ES-I3 (cell line): ENCODE measurements around the gene PPP2R5C.

Experiments
- H3K36me3 ChIP-seq: 2 replicates; pipeline ENCODE4 v1.6.1; 2013; ENCODE audit warnings: mild to moderate bottlenecking, low read length, control low read depth, moderate library complexity; ENCODE audit not compliant: insufficient read depth
- H3K4me1 ChIP-seq: 2 replicates; pipeline ENCODE4 v1.6.1; 2013; ENCODE audit warnings: mild to moderate bottlenecking, control low read depth, low read length; ENCODE audit not compliant: insufficient read depth
- H3K9ac ChIP-seq: 2 replicates; pipeline ENCODE4 v1.6.1; 2013; ENCODE audit warnings: low read depth, mild to moderate bottlenecking, low read length, moderate library complexity
- H3K9me3 ChIP-seq: 2 replicates; pipeline ENCODE4 v1.6.1; 2013; ENCODE audit warnings: mild to moderate bottlenecking, low read length, moderate library complexity; ENCODE audit not compliant: control insufficient read depth, insufficient read depth

Gene PPP2R5C

DNA sequence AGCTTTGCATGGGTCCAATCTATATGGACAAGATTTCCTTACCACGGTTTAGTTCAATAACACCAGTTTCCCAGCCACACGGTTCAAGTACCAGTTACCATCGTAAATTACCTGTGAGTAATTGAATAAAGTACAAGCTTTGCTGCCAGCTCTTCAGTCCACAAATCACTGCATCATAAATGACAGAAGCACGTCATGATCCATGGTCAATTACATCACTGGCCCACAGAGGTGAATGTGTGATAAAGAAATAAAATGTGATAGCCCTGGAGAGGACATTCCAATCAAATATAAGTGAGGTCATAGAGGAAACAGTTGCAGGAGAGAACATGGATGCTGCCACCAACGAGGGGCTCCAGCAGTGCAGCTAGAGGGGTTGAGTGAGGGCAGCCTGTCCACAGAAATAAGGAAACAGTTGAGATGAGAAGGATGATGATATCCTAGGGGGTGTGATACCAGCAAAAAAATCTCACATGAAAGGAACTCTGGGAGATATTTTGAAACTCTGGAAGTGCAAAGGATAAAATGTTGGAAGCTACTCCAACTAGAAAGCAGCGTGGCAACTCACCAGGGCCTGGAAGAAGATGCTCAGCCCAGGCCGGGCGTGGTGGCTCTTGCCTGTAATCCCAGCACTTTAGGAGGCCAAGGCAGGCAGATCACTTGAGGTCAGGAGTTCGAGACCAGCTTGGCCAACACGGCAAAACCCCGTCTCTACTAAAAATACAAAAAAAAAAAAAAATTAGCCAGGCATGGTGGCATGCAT lies 197.1 kb downstream of the PPP2R5C start:
- no peaks in the 10 kb centered on the region for H3K36me3 ChIP-seq
- H3K4me1 ChIP-seq, result peaks cover 8% of the 10 kb centered on the region; the same call in 1 of the 2 replicates
- no peak overlapping the region for H3K9ac ChIP-seq
- no peaks in the 10 kb centered on the region for H3K9me3 ChIP-seq

DNA sequence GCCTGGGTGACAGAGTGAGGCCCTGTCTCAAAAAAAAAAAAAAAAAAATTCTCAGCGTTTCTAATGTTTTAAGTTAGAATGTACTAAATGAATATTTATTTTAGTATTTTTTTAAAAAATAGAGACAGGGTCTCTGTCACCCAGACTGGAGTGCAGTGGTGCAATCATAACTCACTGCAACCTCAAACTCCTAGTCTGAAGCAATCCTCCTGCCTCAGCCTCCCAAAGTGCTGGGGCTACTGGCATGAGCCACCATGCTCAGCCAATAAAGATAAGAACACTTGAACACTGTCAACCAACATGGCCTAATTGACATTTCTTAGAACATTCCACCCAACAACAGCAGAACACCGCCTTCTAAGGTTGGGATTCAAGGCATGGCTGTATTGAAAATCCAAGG lies 197.8 kb downstream of the PPP2R5C start:
- H3K4me1 ChIP-seq, result peaks cover 8% of the 10 kb centered on the region; the same call in 1 of the 2 replicates
- H3K36me3 ChIP-seq, result no peaks in the 10 kb centered on the region
- no peak overlapping the region for H3K9ac ChIP-seq
- H3K9me3 ChIP-seq, result no peaks in the 10 kb centered on the region

DNA sequence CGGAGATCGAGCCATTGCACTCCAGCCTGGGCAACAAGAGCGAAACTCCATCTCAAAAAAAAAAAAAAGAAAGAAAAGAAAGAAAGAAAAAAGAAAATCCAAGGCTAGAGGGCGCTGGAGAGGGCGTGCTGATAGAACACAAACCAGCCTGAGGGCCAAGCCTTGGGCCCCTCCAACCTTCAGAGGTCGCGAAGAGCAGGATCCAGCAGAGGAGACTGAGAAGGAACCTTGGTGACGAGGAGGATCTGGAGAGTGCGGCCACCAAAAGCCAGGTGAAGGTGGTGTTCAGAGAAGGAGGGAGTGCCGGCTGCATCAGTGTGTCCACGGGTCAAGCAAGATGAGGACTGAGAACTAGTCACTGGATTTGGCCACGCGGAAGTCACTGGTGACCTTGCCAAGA lies 198.7 kb downstream of the PPP2R5C start:
- Histone ChIP-seq H3K36me3 (no peaks in the 10 kb centered on the region), H3K4me1 (peaks cover 8% of the 10 kb centered on the region; the same call in 1 of the 2 replicates), H3K9me3 (no peaks in the 10 kb centered on the region), H3K9ac (no peak overlapping the region)

DNA sequence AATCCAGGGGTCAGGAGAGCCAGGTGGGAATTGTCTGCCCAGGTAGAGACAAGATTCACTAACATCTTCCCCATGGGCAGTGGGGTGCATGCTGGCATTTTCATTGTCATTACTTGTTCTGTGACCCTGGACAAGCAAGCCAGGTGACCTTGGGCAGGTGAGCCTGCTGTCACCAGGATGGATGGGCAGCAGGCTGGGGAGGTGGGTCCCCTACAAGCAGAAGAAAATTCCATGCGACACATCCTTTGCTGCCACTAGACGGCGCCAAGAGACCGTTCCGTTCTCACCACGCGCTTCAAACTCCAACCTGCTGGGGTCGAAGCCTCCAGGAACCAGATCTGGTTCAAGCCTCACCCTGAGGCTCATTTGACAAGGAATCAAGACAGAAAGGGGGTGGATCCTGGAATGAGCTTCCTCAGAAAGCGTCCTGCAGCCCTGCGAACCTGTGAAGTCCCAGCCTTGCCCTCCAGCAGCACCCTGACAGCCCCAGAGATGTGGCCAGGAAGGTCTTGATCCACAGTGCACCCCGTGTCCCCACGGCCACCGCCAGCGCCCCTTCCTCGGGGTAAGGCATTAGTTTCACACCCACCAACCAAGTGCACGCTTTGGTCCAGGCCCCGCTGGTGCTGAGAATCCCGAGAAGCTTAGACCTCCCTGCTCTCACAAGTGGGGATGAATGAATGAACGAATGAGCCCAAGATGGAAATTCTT lies 199.7 kb downstream of the PPP2R5C start:
- no peaks in the 10 kb centered on the region for H3K36me3 ChIP-seq
- H3K4me1 ChIP-seq, result peaks cover 8% of the 10 kb centered on the region; the same call in 1 of the 2 replicates
- no peaks in the 10 kb centered on the region for H3K9me3 ChIP-seq
- no peak overlapping the region for H3K9ac ChIP-seq

DNA sequence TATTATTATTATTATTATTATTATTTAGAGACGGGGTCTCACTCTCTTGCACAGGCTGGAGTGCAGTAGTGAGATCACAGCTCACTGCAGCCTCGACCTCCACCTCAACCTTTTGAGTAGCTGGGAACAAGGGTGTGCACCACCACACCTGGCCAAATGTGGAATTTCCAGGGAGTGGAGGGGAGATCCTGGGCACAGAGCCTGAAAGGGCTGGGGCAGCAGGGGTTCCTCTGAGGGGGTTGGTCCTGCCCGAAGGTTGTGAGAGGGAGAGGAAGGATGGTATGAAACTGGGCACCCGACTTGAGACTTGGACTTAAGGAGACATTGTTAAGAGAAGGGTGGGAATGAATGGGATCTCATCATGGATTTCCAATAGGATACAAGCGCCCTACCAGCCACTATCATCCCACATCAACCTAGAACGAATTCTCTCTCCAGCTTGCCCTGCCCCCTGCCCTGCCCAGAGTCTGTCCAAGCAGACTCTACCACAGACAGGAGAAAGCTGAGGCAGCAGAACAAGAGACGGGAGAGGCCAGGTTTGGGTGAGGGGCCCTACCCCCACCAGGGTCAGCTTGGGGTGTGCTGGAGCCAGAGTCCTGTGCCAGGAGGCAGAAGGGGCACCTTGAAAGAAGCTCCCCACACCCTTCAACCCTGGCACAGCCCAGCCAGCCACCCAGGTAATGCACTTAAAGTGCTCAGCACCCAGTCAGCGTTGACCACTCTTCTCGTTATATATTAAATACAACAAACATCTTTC lies 200.4 kb downstream of the PPP2R5C start:
- H3K36me3 ChIP-seq, result no peaks in the 10 kb centered on the region
- peaks cover 8% of the 10 kb centered on the region; the same call in 1 of the 2 replicates for H3K4me1 ChIP-seq
- no peak overlapping the region for H3K9ac ChIP-seq
- no peaks in the 10 kb centered on the region for H3K9me3 ChIP-seq

DNA sequence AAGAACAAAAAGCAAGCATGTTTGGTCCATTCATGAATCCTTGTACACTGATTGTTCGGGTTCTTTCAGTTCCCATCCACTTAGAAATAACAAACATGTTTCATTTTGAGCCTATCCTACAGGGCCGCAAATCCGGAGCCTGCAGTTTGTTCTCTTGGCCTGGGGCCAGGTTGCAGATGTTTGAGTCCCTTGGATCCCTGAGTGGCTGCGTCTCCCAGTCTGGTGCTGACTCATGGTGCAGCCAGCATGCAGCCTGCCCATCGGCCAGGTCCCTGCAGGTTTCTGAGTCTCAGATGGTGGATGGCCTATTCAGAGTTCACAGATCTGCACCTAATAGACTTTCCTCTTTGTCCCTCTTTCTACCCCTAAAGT lies 201.0 kb downstream of the PPP2R5C start:
- Histone ChIP-seq H3K36me3 (no peaks in the 10 kb centered on the region), H3K4me1 (peaks cover 8% of the 10 kb centered on the region; the same call in 1 of the 2 replicates), H3K9ac (no peak overlapping the region), H3K9me3 (no peaks in the 10 kb centered on the region)

DNA sequence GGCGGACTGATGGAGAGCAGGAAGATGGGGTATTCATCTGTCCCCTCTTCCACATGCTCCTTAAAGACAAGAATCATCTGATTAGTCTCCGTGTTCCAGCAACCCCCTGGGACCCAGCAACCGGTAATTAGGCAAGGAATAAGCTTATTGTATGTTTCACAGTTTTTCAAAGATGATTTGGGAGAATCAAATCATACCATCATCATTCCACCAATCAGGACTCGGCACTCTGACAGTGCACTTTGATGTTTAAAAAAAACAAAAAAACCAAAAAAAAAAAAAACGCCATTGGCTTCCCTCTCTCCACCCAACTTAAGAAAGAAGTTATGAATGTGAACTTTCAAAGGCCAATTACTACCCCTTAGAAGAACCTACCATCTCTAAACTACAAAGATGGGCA lies 201.5 kb downstream of the PPP2R5C start:
- Histone ChIP-seq H3K9me3 (no peaks in the 10 kb centered on the region), H3K9ac (no peak overlapping the region), H3K36me3 (no peaks in the 10 kb centered on the region), H3K4me1 (peaks cover 10% of the 10 kb centered on the region; the same call in 1 of the 2 replicates)

DNA sequence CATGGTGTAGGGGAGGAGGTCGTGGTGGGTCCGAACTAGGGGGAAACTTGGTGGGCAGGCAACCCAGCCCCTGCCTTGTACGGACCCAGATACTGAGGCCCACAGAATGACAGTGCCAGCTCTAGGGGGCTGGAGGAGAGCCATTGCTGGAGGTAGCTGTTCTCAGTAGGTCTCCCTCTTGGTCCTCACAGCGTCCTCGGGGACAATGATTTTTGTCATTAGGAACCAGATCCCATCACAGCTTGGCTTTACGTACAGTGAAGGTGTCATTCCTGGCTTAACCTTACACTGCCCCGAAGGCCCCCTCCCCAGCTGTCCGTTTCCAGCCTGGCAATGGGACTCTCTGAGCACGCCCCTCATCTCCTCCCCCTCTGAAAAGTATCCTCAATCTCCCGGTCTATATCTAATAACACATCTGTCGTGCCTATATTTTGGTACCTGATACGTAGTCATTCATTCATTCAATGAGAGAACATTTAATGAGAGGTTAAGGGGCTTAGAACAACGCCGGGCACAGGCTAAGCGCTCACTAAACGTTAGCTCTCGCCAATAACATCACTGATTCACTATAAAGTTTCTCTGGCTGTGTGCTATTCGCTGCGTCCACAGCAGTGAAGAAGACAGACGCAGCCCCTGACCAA lies 202.3 kb downstream of the PPP2R5C start:
- peak overlapping the region; percentile 46 for H3K9ac ChIP-seq
- H3K4me1 ChIP-seq, result peaks cover 12% of the 10 kb centered on the region; the same call in 1 of the 2 replicates
- no peaks in the 10 kb centered on the region for H3K36me3 ChIP-seq
- no peaks in the 10 kb centered on the region for H3K9me3 ChIP-seq

DNA sequence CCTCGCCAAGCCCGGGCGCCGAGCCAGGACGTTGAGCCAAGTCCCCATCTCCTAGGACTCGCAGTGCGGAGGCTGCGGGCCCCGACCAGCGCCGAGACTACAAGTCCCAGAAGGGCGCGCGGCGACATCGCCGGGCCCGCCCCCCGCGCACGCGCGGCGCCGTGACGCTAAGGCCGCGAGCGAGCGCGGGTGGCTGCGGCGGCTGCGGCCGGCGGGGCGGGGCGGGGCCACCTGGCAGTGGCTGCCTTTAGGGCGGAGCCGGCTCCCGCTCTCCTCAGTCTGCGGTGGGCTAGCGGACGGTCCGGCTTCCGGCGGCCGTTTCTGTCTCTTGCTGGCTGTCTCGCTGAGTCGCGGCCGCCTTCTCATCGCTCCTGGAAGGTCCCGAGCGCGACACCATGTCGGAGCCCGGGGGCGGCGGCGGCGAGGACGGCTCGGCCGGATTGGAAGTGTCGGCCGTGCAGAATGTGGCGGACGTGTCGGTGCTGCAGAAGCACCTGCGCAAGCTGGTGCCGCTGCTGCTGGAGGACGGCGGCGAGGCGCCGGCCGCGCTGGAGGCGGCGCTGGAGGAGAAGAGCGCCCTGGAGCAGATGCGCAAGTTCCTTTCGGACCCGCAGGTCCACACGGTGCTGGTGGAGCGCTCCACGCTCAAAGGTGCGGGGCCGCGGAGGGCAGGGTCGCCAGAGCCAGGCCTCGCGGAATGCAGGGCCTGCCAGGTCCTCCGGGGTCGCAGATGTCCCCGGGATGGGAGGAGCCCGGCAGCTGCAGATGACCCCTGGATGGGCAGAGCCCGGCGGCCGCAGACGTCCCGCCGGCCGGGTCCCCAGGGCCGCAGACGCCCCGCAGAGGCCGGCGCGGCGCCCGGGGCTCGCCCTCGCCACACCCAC lies 203.0 kb downstream of the PPP2R5C start, which contains the start of gene DYNC1H1:
TSS of gene DYNC1H1 (plus strand) at position 277 of the 884 bp plus-strand sequence. CDS start at position 396, 119 bp downstream.
- H3K4me1 ChIP-seq, result peaks cover 12% of the 10 kb centered on the region; the same call in 1 of the 2 replicates

DNA sequence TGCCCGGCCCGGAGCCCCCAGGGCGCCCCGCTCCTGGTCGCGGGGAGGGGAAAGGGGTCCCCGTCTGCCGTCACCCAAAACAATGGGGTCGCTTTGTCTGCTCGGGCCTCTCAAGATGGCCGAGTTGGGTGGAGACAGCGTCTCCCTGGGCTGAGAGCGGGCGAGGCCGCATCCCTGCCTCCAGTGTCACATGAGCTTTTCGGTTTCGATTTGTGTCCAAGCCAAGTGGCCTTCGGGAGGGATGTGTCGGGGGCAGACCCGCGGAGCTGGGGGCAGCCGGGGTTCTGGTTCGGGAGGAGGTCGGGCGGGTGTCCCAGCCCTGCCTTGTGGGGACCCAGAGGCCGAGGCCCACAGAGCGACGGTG lies 203.7 kb downstream of the PPP2R5C start:
- H3K9me3 ChIP-seq, result no peaks in the 10 kb centered on the region
- no peaks in the 10 kb centered on the region for H3K36me3 ChIP-seq
- H3K4me1 ChIP-seq, result peaks cover 12% of the 10 kb centered on the region; the same call in 1 of the 2 replicates
- peak overlapping the region; percentile 97 for H3K9ac ChIP-seq

More for the DNA sequence above, 203.0 kb downstream of the PPP2R5C start, which contains the start of gene DYNC1H1:
- H3K9ac ChIP-seq, result peak within 1 kb of the TSS; percentile 97
- no peaks in the 10 kb centered on the region for H3K36me3 ChIP-seq
- no peaks in the 10 kb centered on the region for H3K9me3 ChIP-seq

DNA sequence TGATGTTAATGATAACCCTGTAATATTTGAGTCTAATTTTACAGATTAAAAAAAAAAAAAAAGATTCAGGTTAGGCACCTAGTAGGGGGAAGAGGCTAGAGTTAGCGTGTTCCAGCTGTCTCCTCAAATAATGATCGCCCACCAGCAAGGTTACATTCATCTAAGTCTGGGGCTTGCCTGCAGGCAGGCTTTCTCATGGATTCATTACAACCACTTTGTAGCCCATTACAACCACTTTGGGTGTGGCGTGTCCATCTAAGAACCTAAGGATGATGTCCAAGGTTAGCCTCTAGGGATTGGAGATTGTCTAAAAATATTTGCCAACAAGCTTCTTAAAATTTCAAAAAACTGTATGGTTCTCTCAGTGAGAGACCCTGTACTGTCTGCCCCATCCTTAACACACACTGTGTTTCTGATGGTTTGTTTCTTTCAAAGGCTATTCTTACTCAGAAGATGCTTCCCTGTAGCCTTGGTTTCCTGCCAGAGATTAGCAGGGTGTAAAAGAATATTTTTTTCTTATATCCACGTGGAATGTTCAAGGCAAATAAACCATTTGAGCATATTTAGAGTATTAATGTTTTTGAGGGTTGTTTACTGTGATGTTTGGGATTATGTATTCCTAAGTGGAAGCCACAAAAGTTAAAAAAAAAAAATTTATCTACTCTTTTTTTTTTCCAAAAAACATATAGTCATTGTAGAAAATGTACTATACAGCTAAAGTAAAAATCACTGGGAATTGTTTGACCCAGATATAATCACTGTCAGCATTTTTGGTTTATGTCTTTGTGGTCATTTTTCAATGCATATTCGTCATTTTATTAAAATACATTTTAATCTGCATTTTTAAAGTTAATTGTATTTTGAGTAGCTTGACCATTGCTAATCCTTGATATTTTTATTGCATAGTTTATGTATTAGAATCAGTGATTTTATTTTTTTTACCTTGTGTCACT lies 204.5 kb downstream of the PPP2R5C start:
- H3K9ac ChIP-seq, result peak overlapping the region; percentile 97
- H3K9me3 ChIP-seq, result no peaks in the 10 kb centered on the region
- H3K4me1 ChIP-seq, result peaks cover 12% of the 10 kb centered on the region; the same call in 1 of the 2 replicates
- no peaks in the 10 kb centered on the region for H3K36me3 ChIP-seq

DNA sequence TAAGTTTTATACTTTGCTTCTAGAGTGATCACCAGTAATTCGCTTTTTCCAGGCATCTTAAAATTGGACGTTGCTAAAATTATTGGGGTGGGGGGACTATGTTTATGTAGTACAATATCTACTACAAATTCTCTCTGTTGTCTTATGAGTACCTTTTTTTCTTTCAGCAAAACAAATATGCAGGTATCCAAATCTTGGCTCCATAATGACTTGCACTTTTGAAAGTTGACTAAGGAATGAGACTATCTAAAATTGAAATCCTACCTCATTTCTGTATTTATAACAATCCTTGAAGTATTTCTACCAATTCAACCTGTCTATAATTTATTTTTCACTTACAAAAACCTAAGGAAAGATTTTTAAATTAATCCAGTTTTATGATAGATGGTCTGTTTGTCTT lies 205.2 kb downstream of the PPP2R5C start:
- no peaks in the 10 kb centered on the region for H3K9me3 ChIP-seq
- H3K36me3 ChIP-seq, result no peaks in the 10 kb centered on the region
- no peak overlapping the region for H3K9ac ChIP-seq
- peaks cover 16% of the 10 kb centered on the region; the same call in 1 of the 2 replicates for H3K4me1 ChIP-seq
